Astrocyte (in vitro differentiated cells and primary cell): ENCODE data around the gene DNAJC27. TPM values are rescaled to one million over a fixed set of nuclear protein-coding genes. Genes with fewer than 3 reads are reported as not detected.

Experiments used
- DNase-seq: peaks from one replicate; pipeline ENCODE4 v3.0.0-alpha.2; 2010; ENCODE audit warnings: low read depth
- FAIRE-seq: peaks from 2 replicates; lab custom pipeline; 2011; peaks lifted over from hg19 to GRCh38; lab: Jason Lieb, UNC
- H2AFZ ChIP-seq: 2 replicates; pipeline ENCODE4 v1.6.0; 2012; ENCODE audit warnings: low read depth, low read length, inconsistent platforms
- H3K27ac ChIP-seq: 2 replicates; pipeline ENCODE4 v1.5.1; 2011; ENCODE audit warnings: low read depth, low read length, inconsistent platforms
- H3K27me3 ChIP-seq: 2 replicates; pipeline ENCODE4 v1.6.0; 2011; ENCODE audit warnings: low read length, inconsistent platforms; ENCODE audit not compliant: insufficient read depth
- H3K36me3 ChIP-seq: 2 replicates; pipeline ENCODE4 v1.5.1; 2011; ENCODE audit warnings: low read length, inconsistent platforms; ENCODE audit not compliant: insufficient read depth
- H3K4me1 ChIP-seq: 2 replicates; pipeline ENCODE4 v1.5.1; 2011; ENCODE audit warnings: low read length, inconsistent platforms; ENCODE audit not compliant: insufficient read depth
- H3K4me2 ChIP-seq: 2 replicates; pipeline ENCODE4 v1.6.0; 2012; ENCODE audit warnings: low read length, inconsistent platforms
- H3K4me3 ChIP-seq: 2 replicates; pipeline ENCODE4 v1.5.1; 2011; ENCODE audit warnings: low read depth, mild to moderate bottlenecking, low read length, inconsistent platforms; ENCODE audit not compliant: insufficient read depth
- H3K79me2 ChIP-seq: 2 replicates; pipeline ENCODE4 v1.6.0; 2012; ENCODE audit warnings: mild to moderate bottlenecking, low read length, inconsistent platforms; ENCODE audit not compliant: insufficient read depth
- H3K9ac ChIP-seq: 2 replicates; pipeline ENCODE4 v1.6.0; 2012; ENCODE audit warnings: mild to moderate bottlenecking, low read length, inconsistent platforms
- H3K9me3 ChIP-seq: 2 replicates; pipeline ENCODE4 v1.5.1; 2012; ENCODE audit warnings: low read depth, mild to moderate bottlenecking, low read length, inconsistent platforms; ENCODE audit not compliant: insufficient read depth
- H4K20me1 ChIP-seq: 2 replicates; pipeline ENCODE4 v1.6.0; 2012; ENCODE audit warnings: low read length, inconsistent platforms; ENCODE audit not compliant: insufficient read depth
- H3K27ac Mint-ChIP-seq: one replicate; pipeline ENCODE4 v1.8.0; 2021; ENCODE audit warnings: mild to moderate bottlenecking, mixed read lengths; ENCODE audit not compliant: unreplicated experiment
- H3K27me3 Mint-ChIP-seq: one replicate; pipeline ENCODE4 v1.8.0; 2021; ENCODE audit warnings: low read depth, mixed read lengths; ENCODE audit not compliant: unreplicated experiment
- H3K36me3 Mint-ChIP-seq: one replicate; pipeline ENCODE4 v1.8.0; 2021; ENCODE audit warnings: low read depth, mixed read lengths; ENCODE audit not compliant: unreplicated experiment
- H3K4me1 Mint-ChIP-seq: one replicate; pipeline ENCODE4 v1.8.0; 2021; ENCODE audit warnings: low read depth, mixed read lengths; ENCODE audit not compliant: unreplicated experiment
- H3K4me3 Mint-ChIP-seq: one replicate; pipeline ENCODE4 v1.8.0; 2021; ENCODE audit warnings: mild to moderate bottlenecking, moderate library complexity, mixed read lengths; ENCODE audit not compliant: unreplicated experiment
- H3K9me3 Mint-ChIP-seq: one replicate; pipeline ENCODE4 v1.8.0; 2021; ENCODE audit warnings: mild to moderate bottlenecking, mixed read lengths; ENCODE audit not compliant: unreplicated experiment
- CTCF ChIP-seq: IDR thresholded peaks from 2 replicates; pipeline ENCODE4 v1.5.1; 2011; ENCODE audit warnings: low read depth, mild to moderate bottlenecking, inconsistent platforms, low read length, moderate library complexity; ENCODE audit not compliant: insufficient read depth
- EZH2 ChIP-seq: IDR thresholded peaks from 2 replicates; pipeline ENCODE4 v1.6.1; 2012; ENCODE audit warnings: mild to moderate bottlenecking, low read length, inconsistent platforms; ENCODE audit not compliant: insufficient read depth
- total RNA-seq: library from RNA; stranded (reverse); gene quantifications from 2 replicates; pipeline ENCODE4 v1.2.1, GENCODE V29; 2021

The DNAJC27 gene
- total RNA-seq, 1 donor from 2014 or later: 3.5 TPM

GRCh38 chr2:24898122-24899109 is 73.3 kb downstream of the DNAJC27 start:
- Histone ChIP-seq H3K36me3 (no peaks in the 10 kb centered on the region), H4K20me1 (no peaks in the 10 kb centered on the region), H3K4me2 (peak overlapping the region; percentile 68), H3K9me3 (peaks cover 6% of the 10 kb centered on the region), H3K79me2 (no peaks in the 10 kb centered on the region), H2AFZ (no peak overlapping the region), H3K4me3 (no peak overlapping the region), H3K27me3 (no peaks in the 10 kb centered on the region), H3K27ac (no peak overlapping the region), H3K9ac (no peak overlapping the region), H3K4me1 (no peaks in the 10 kb centered on the region)
- no peak overlapping the region for H3K4me3 Mint-ChIP-seq
- H3K27me3 Mint-ChIP-seq: no peaks in the 10 kb centered on the region
- no peak for TF ChIP-seq EZH2
- no peak for TF ChIP-seq CTCF
- H3K4me1 Mint-ChIP-seq: no peaks in the 10 kb centered on the region
- H3K36me3 Mint-ChIP-seq: peaks cover 34% of the 10 kb centered on the region
- DNase-seq: no peak
- FAIRE-seq: no peak
- no peak overlapping the region for H3K27ac Mint-ChIP-seq
- H3K9me3 Mint-ChIP-seq: peaks cover 25% of the 10 kb centered on the region

- TF ChIP-seq CTCF (no peak), EZH2 (no peak)
- H3K27ac ChIP-seq: no peak overlapping the region
- no peak for FAIRE-seq
- no peak overlapping the region for H3K4me2 ChIP-seq
- H3K9me3 Mint-ChIP-seq: peaks cover 25% of the 10 kb centered on the region
- no peaks in the 10 kb centered on the region for H3K27me3 Mint-ChIP-seq
- H4K20me1 ChIP-seq: no peaks in the 10 kb centered on the region
- no peak for DNase-seq
- H3K4me1 ChIP-seq: no peaks in the 10 kb centered on the region
- no peak overlapping the region for H2AFZ ChIP-seq
- H3K4me3 Mint-ChIP-seq: no peak overlapping the region
- H3K27me3 ChIP-seq: no peaks in the 10 kb centered on the region
- peaks cover 6% of the 10 kb centered on the region for H3K9me3 ChIP-seq
- H3K9ac ChIP-seq: no peak overlapping the region
- no peaks in the 10 kb centered on the region for H3K36me3 ChIP-seq
- H3K4me3 ChIP-seq: no peak overlapping the region
- no peaks in the 10 kb centered on the region for H3K79me2 ChIP-seq
- peaks cover 29% of the 10 kb centered on the region for H3K36me3 Mint-ChIP-seq
- H3K4me1 Mint-ChIP-seq: no peaks in the 10 kb centered on the region
- H3K27ac Mint-ChIP-seq: no peak overlapping the region
Measured at GRCh38 chr2:24894750-24895149, 77.0 kb downstream of the DNAJC27 start.

- peaks cover 25% of the 10 kb centered on the region for H3K9me3 Mint-ChIP-seq
Measured at GRCh38 chr2:24893934-24894333, 77.8 kb downstream of the DNAJC27 start.

More at GRCh38 chr2:24893934-24894333, 77.8 kb downstream of the DNAJC27 start:
- Histone ChIP-seq H3K4me1 (no peaks in the 10 kb centered on the region), H3K27ac (no peak overlapping the region), H3K4me2 (no peak overlapping the region), H3K36me3 (no peaks in the 10 kb centered on the region), H4K20me1 (no peaks in the 10 kb centered on the region), H3K9me3 (peaks cover 6% of the 10 kb centered on the region), H3K79me2 (no peaks in the 10 kb centered on the region), H3K9ac (no peak overlapping the region), H3K27me3 (no peaks in the 10 kb centered on the region), H2AFZ (no peak overlapping the region), H3K4me3 (no peak overlapping the region)
- Mint-ChIP-seq H3K4me3 (no peak overlapping the region), H3K27me3 (no peaks in the 10 kb centered on the region), H3K4me1 (no peaks in the 10 kb centered on the region), H3K27ac (no peak overlapping the region), H3K36me3 (peaks cover 26% of the 10 kb centered on the region)
- peak; percentile 18 for DNase-seq
- TF ChIP-seq CTCF (no peak), EZH2 (no peak)
- FAIRE-seq: no peak
